K562 (cell line): ENCODE data around the gene POLRMT. TPM values are rescaled to one million over a fixed set of nuclear protein-coding genes. Genes with fewer than 3 reads are reported as not detected.

Experiments used
- ATAC-seq: fragments of 200-7000 bp; cut with Tn5 transposase; 3 replicates; pipeline ENCODE4 v1.9.1; 2020; ENCODE audit warnings: moderate library complexity
- BruUV-seq: library from RNA; stranded (reverse); fragments of 400-500 nt; replicated peaks from 2 replicates; lab custom pipeline; 2021; lab: Mats Ljungman, UMichigan
- CTCF ChIA-PET: fragments of 300-600 bp; formaldehyde crosslinking; extraction: SDS; loops from one replicate; lab custom pipeline; 2021; ENCODE audit warnings: low intra/inter-chr PET ratio; lab: Yijun Ruan, JAX
- POLR2A ChIA-PET: fragments of 300-600, 350-650 bp; sonication (Branson Sonifier 250); formaldehyde crosslinking; extraction: SDS; loops from one replicate; lab custom pipeline; 2021; ENCODE audit warnings: antibody characterized with exemption, inconsistent platforms; lab: Yijun Ruan, JAX
- DNase-seq, 4 experiments: peaks; one replicate each; pipeline versions ENCODE4 v3.0.0 to v3.0.0-alpha.2; 2011 to 2018; ENCODE audit warnings: low spot score in 3 of 4, mixed read lengths in 3 of 4; ENCODE audit errors: extremely low read depth in 1 of 4
- FAIRE-seq: peaks from 2 replicates; lab custom pipeline; 2011; peaks lifted over from hg19 to GRCh38; lab: Jason Lieb, UNC
- H2AFZ ChIP-seq: 2 replicates; pipeline ENCODE4 v1.6.0; 2011; ENCODE audit warnings: low read depth, low read length, control low read depth, inconsistent platforms
- H3K27ac ChIP-seq: fragments of 200-600 bp; 3 replicates; pipeline ENCODE4 v1.8.0; 2011; ENCODE audit warnings: low read depth, mild to moderate bottlenecking, control low read depth, inconsistent platforms, low read length, moderate library complexity, mixed read lengths; ENCODE audit errors: extremely low read depth
- H3K27me3 ChIP-seq, 2 experiments: fragments of 300-600 bp in 1 of 2; 2 replicates in 1 of 2; 3 replicates in 1 of 2; pipeline versions ENCODE4 v1.6.0 to v1.8.0; 2011; ENCODE audit warnings: inconsistent platforms in 2 of 2, low read length in 2 of 2, mild to moderate bottlenecking in 1 of 2, mixed read lengths in 1 of 2, moderate library complexity in 1 of 2; ENCODE audit not compliant: control insufficient read depth in 2 of 2, insufficient read depth in 2 of 2
- H3K36me3 ChIP-seq: fragments of 300-600 bp; 3 replicates; pipeline ENCODE4 v1.8.0; 2011; ENCODE audit warnings: mild to moderate bottlenecking, low read length, inconsistent platforms; ENCODE audit not compliant: control insufficient read depth, insufficient read depth
- H3K4me1 ChIP-seq, 2 experiments: fragments of 200-600 bp in 1 of 2; replicated peaks in 1 of 2; 2 replicates in 1 of 2; 3 replicates in 1 of 2; pipeline versions ENCODE4 v1.5.1 to v1.8.0; 2011; ENCODE audit warnings: inconsistent platforms in 2 of 2, low read length in 2 of 2, mild to moderate bottlenecking in 1 of 2, mixed read lengths in 1 of 2, moderate library complexity in 1 of 2; ENCODE audit not compliant: control insufficient read depth in 2 of 2, insufficient read depth in 2 of 2
- H3K4me2 ChIP-seq: 2 replicates; pipeline ENCODE4 v1.6.1; 2011; ENCODE audit warnings: low read length, control low read depth, inconsistent platforms, mixed read lengths; ENCODE audit not compliant: insufficient read depth
- H3K4me3 ChIP-seq: fragments of 200-600 bp; sonication (generic), shearing (Covaris generic); 2 replicates; pipeline ENCODE4 v1.5.1; 2016; ENCODE audit warnings: control low read depth, inconsistent platforms
- H3K79me2 ChIP-seq: fragments of 200-600 bp; 3 replicates; pipeline ENCODE4 v1.8.0; 2011; ENCODE audit warnings: low read length, inconsistent platforms; ENCODE audit not compliant: control insufficient read depth, insufficient read depth
- H3K9ac ChIP-seq, 2 experiments: 2 replicates each; pipeline versions ENCODE4 v1.6.0 to v1.6.1; 2011; ENCODE audit warnings: low read depth in 2 of 2, low read length in 2 of 2, control low read depth in 1 of 2, inconsistent platforms in 1 of 2, mild to moderate bottlenecking in 1 of 2, mixed read lengths in 1 of 2; ENCODE audit not compliant: insufficient read depth in 1 of 2
- H3K9me1 ChIP-seq: one replicate; pipeline ENCODE4 v1.6.0; 2011; ENCODE audit warnings: inconsistent platforms, mild to moderate bottlenecking, low read length, moderate library complexity; ENCODE audit not compliant: control insufficient read depth, insufficient read depth
- H3K9me3 ChIP-seq: replicated peaks from 2 replicates; pipeline ENCODE4 v1.5.1; 2011; ENCODE audit warnings: low read depth, low read length, inconsistent platforms; ENCODE audit not compliant: control insufficient read depth, insufficient read depth
- H4K20me1 ChIP-seq: replicated peaks from 2 replicates; pipeline ENCODE4 v1.6.1; 2011; ENCODE audit warnings: low read length, inconsistent platforms, mixed read lengths; ENCODE audit not compliant: control insufficient read depth, insufficient read depth
- CBX1 ChIP-seq: sonication (generic); IDR thresholded peaks from 2 replicates; pipeline ENCODE4 v1.6.1; 2016; ENCODE audit warnings: antibody characterized with exemption, low read depth, mild to moderate bottlenecking
- DPF2 ChIP-seq: fragments of 450-650 bp; IDR thresholded peaks from 2 replicates; pipeline ENCODE4 v1.6.1; 2016
- SAFB ChIP-seq: fragments of 200-400 bp; formaldehyde crosslinking; IDR thresholded peaks from 2 replicates; pipeline ENCODE4 v1.6.1; 2017; ENCODE audit warnings: low read depth, low read length, borderline replicate concordance
- STAT5B ChIP-seq: fragments of 250-450 bp; sonication (Bioruptor Pico); IDR thresholded peaks from 2 replicates; pipeline ENCODE4 v1.8.0; 2021; ENCODE audit warnings: mild to moderate bottlenecking, inconsistent platforms
- THAP7 ChIP-seq: fragments of 250-450 bp; sonication (Bioruptor Pico); IDR thresholded peaks from 2 replicates; pipeline ENCODE4 v1.5.0; 2021
- ZFX ChIP-seq: sonication (generic); formaldehyde crosslinking; IDR thresholded peaks from 2 replicates; pipeline ENCODE4 v1.8.0; 2022; ENCODE audit warnings: mild to moderate bottlenecking, missing genetic modification reagents, moderate library complexity
- WGBS: fragments of 100-300 bp; shearing (Covaris generic); methylation state at CpG from one replicate; pipeline ENCODE4 v1.1.6; 2016; ENCODE audit warnings: low coverage, mixed read lengths; ENCODE audit not compliant: insufficient coverage; ENCODE audit errors: missing lambda C conversion rate; 5-methylcytosine and 5-hydroxymethylcytosine counted together
- in situ Hi-C: fragments of 300-500 bp; cut with MboI; formaldehyde crosslinking; loops from 4 replicates; pipeline ENCODE4 v1.15.0; 2018; ENCODE audit warnings: inconsistent platforms, mixed read lengths
- intact Hi-C: fragments of 100-400 bp; cut with micrococcal nuclease; formaldehyde crosslinking; loops from 2 replicates; pipeline ENCODE4 v1.14.2; 2022
- polyA plus RNA-seq, 8 experiments: library from polyadenylated mRNA; depleted of rRNA in 4 of 8; stranded (reverse) in 5 of 8; unstranded in 3 of 8; fragments of >200 nt; fragmentation: Nextera tagmentation in 2 of 8; fragmentation: Illumina TruSeq in 1 of 8; extraction: Ambion mirVana in 2 of 8; extraction: Trizol in 1 of 8; gene quantifications; 2 replicates each; pipeline versions ENCODE4 v1.2.1 to v1.2.3, GENCODE V29; 2011 to 2014; ENCODE audit warnings: inconsistent platforms in 1 of 8, missing spikeins in 1 of 8
- total RNA-seq, 7 experiments: library from RNA; depleted of rRNA in 6 of 7; stranded (reverse); fragments of >200 nt in 6 of 7; fragmentation: Illumina TruSeq in 2 of 7; extraction: Trizol in 2 of 7; gene quantifications; 2 replicates each; pipeline versions ENCODE4 v1.2.1 to v1.2.3, GENCODE V29; 2011 to 2021; ENCODE audit warnings: low replicate concordance in 1 of 7
- TF ChIP-seq, protein P1 (sequence below), 2 experiments: fragments of 450-650 bp in 1 of 2; sonication (generic) in 1 of 2; formaldehyde crosslinking in 1 of 2; IDR thresholded peaks in 1 of 2; conservative IDR thresholded peaks in 1 of 2; 2 replicates each; pipeline versions ENCODE4 v1.6.1 to v1.8.1; 2016 to 2023; ENCODE audit warnings: mild to moderate bottlenecking in 2 of 2, moderate library complexity in 2 of 2, inconsistent platforms in 1 of 2, missing genetic modification reagents in 1 of 2
- TF ChIP-seq, protein P2 (sequence below): IDR thresholded peaks from 2 replicates; pipeline ENCODE4 v1.6.1; 2016; ENCODE audit warnings: missing genetic modification characterization, missing compliant biosample characterization

POLRMT gene
- total and polyA plus RNA-seq, 9 of the 15 experiments (the other 6 are each of a cell fraction or from before 2014, with no cell fraction given) = 30.3 to 144 (median 68.0) TPM

DNA sequence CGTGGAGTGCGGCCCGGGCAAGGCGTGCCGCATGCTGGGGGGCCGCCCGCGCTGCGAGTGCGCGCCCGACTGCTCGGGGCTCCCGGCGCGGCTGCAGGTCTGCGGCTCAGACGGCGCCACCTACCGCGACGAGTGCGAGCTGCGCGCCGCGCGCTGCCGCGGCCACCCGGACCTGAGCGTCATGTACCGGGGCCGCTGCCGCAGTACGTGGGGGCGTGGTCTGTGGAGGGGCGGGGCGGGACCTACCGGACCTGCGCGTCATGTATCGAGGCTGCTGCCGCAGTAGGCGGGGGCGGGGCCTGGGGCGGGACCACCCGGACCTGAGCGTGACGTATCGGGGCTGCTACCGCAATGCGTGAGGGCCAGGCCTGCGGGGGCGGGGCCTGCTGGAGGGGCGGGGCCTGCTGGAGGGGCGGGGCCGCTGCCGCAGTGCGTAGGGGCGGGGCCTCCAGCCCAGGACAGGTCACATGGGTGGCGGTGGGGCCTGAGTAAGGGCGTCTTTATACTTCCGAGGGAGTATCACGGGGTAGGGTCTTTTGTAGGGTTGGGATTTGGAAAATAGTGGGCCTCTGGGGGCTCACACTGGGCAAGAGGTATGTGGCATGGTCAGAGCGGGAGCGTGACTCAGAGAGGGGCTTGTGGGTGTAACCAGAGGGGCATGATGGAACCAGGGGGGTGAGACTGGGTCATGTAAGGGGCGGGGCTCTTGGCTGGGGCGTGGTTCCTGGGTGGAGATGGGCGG, 47.1 kb upstream of the POLRMT start (continued):
- TF ChIP-seq, protein P1, sequence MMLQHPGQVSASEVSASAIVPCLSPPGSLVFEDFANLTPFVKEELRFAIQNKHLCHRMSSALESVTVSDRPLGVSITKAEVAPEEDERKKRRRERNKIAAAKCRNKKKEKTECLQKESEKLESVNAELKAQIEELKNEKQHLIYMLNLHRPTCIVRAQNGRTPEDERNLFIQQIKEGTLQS (IDR thresholded peaks at IDR 0.05) = peak; percentile 67
- TF ChIP-seq, protein P1 (CRISPR knock-in tag; conservative IDR thresholded peaks at IDR 0.05) = no peak
- TF ChIP-seq, protein P2, sequence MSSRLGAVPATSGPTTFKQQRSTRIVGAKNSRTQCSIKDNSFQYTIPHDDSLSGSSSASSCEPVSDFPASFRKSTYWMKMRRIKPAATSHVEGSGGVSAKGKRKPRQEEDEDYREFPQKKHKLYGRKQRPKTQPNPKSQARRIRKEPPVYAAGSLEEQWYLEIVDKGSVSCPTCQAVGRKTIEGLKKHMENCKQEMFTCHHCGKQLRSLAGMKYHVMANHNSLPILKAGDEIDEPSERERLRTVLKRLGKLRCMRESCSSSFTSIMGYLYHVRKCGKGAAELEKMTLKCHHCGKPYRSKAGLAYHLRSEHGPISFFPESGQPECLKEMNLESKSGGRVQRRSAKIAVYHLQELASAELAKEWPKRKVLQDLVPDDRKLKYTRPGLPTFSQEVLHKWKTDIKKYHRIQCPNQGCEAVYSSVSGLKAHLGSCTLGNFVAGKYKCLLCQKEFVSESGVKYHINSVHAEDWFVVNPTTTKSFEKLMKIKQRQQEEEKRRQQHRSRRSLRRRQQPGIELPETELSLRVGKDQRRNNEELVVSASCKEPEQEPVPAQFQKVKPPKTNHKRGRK = no peak
- peak; percentile 83 for TF ChIP-seq DPF2
- TF ChIP-seq, all 486 proteins: peak for 125

- Histone ChIP-seq H3K36me3 (no peaks in the 10 kb centered on the region), H3K27ac (peak overlapping the region; percentile 94), H2AFZ (peak overlapping the region; percentile 89), H3K9me1 (peaks cover 10% of the 10 kb centered on the region), H3K27me3 (no peaks in the 10 kb centered on the region; a peak in 1 of 5 replicates), H4K20me1 (no peaks in the 10 kb centered on the region), H3K4me1 (peaks cover 5 to 76% of the 10 kb centered on the region in 2 experiments), H3K79me2 (peaks cover 8% of the 10 kb centered on the region), H3K4me2 (peak overlapping the region; percentile 80), H3K9me3 (no peaks in the 10 kb centered on the region), H3K4me3 (peak overlapping the region; percentile 94), H3K9ac (peak overlapping the region; percentile 82 to 97)
- POLR2A ChIA-PET = interaction anchor here (0.7 to 1.3 kb wide), 3 partner anchors 10 to 310 kb away, joined by 3 to 8 read pairs (median 5); partner anchors contain the start of gene RNF126
- WGBS = 5% methylated on average over 25 of the region's 69 CpGs
- FAIRE-seq (no peak), DNase-seq (peak; percentile 61 to 69 (median 67)), ATAC-seq (peak; percentile 20)
- TSS peak; percentile 82 for BruUV-seq
- CTCF ChIA-PET = interaction anchor here (0.8 kb wide), 1 partner anchor 15 kb away, joined by 3 read pairs; no protein-coding TSS in a partner anchor
- in situ Hi-C loops = no loop called here
- intact Hi-C loops = loop anchor here (1.0 kb wide), 1 partner anchor 24 kb away; no protein-coding TSS in a partner anchor
- 0 out of 2 replicates have a peak, but pooled peaks have one; percentile 27 for TF ChIP-seq THAP7 (CRISPR knock-in tag)
- TF ChIP-seq STAT5B (CRISPR knock-in tag) = no peak
- TF ChIP-seq ZFX (CRISPR knock-in tag) = peak; percentile 82
- peak; percentile 29; the same call in 1 of the 2 replicates for TF ChIP-seq CBX1
- TF ChIP-seq SAFB = peak; percentile 90
Measured at GRCh38 chr19:679418-680286, 46.3 kb upstream of the POLRMT start.
